Keratinocyte (primary cell): ENCODE results near the gene CDH13. TPM values are rescaled to one million over a fixed set of nuclear protein-coding genes. Genes with fewer than 3 reads are reported as not detected.

Experiments used
- DNase-seq: peaks from one replicate; pipeline ENCODE4 v3.0.0-alpha.2; 2011; ENCODE audit warnings: low read depth, missing footprints, low spot score
- FAIRE-seq: peaks from 2 replicates; lab custom pipeline; 2011; peaks lifted over from hg19 to GRCh38; lab: Jason Lieb, UNC
- H2AFZ ChIP-seq: 2 replicates; pipeline ENCODE4 v1.6.0; 2012; ENCODE audit warnings: low read length, control low read depth, inconsistent platforms; ENCODE audit not compliant: control insufficient read depth
- H3K27ac ChIP-seq: 2 replicates; pipeline ENCODE4 v1.5.1; 2011; ENCODE audit warnings: low read length; ENCODE audit not compliant: control insufficient read depth, insufficient read depth
- H3K27me3 ChIP-seq: 3 replicates; pipeline ENCODE4 v1.6.0; 2011; ENCODE audit warnings: low read length; ENCODE audit not compliant: control insufficient read depth, insufficient read depth; ENCODE audit errors: extremely low read depth
- H3K36me3 ChIP-seq, 2 experiments: 2 replicates in 1 of 2; 3 replicates in 1 of 2; pipeline ENCODE4 v1.5.1; 2011; ENCODE audit warnings: low read length in 2 of 2, mild to moderate bottlenecking in 1 of 2; ENCODE audit not compliant: control insufficient read depth in 2 of 2, insufficient read depth in 2 of 2; ENCODE audit errors: extremely low read depth in 1 of 2
- H3K4me1 ChIP-seq: 3 replicates; pipeline ENCODE4 v1.5.1; 2011; ENCODE audit warnings: low read length; ENCODE audit not compliant: control insufficient read depth, insufficient read depth; ENCODE audit errors: extremely low read depth
- H3K4me2 ChIP-seq: 3 replicates; pipeline ENCODE4 v1.6.0; 2011; ENCODE audit warnings: low read depth, low read length; ENCODE audit not compliant: control insufficient read depth, insufficient read depth; ENCODE audit errors: extremely low read depth
- H3K4me3 ChIP-seq, 3 experiments: fragments of 200-600 bp in 1 of 3; sonication (generic) in 1 of 3; 2 replicates in 2 of 3; 3 replicates in 1 of 3; pipeline ENCODE4 v1.5.1; 2011 to 2016; ENCODE audit warnings: low read length in 3 of 3, mild to moderate bottlenecking in 3 of 3, control low read depth in 2 of 3, inconsistent platforms in 1 of 3, low read depth in 1 of 3, mixed read lengths in 1 of 3, mixed run types in 1 of 3, moderate library complexity in 1 of 3; ENCODE audit not compliant: control insufficient read depth in 2 of 3, insufficient read depth in 2 of 3; ENCODE audit errors: extremely low read depth in 1 of 3
- H3K79me2 ChIP-seq: 2 replicates; pipeline ENCODE4 v1.6.0; 2012; ENCODE audit warnings: low read length; ENCODE audit not compliant: control insufficient read depth, insufficient read depth
- H3K9ac ChIP-seq: 3 replicates; pipeline ENCODE4 v1.6.0; 2011; ENCODE audit warnings: low read length; ENCODE audit not compliant: control insufficient read depth, insufficient read depth; ENCODE audit errors: extremely low read depth
- H3K9me1 ChIP-seq: 3 replicates; pipeline ENCODE4 v1.6.0; 2011; ENCODE audit warnings: low read length; ENCODE audit not compliant: control insufficient read depth, insufficient read depth; ENCODE audit errors: extremely low read depth
- H3K9me3 ChIP-seq: 2 replicates; pipeline ENCODE4 v1.5.1; 2012; ENCODE audit warnings: low read depth, low read length; ENCODE audit not compliant: control insufficient read depth
- H4K20me1 ChIP-seq: 3 replicates; pipeline ENCODE4 v1.6.0; 2011; ENCODE audit warnings: low read length; ENCODE audit not compliant: control insufficient read depth, insufficient read depth; ENCODE audit errors: extremely low read depth
- EZH2 ChIP-seq: IDR thresholded peaks from one replicate; pipeline ENCODE4 v1.6.1; 2012; ENCODE audit warnings: inconsistent platforms, mild to moderate bottlenecking, low read length, moderate library complexity
- dilution Hi-C: fragments of 300-500 bp; cut with MboI; formaldehyde crosslinking; loops from one replicate; pipeline ENCODE4 v1.7.0; 2020; ENCODE audit warnings: low sequenced_read_pairs; ENCODE audit not compliant: extremely low pct_ligation_motif_present
- polyA plus RNA-seq, 5 experiments: library from polyadenylated mRNA; depleted of rRNA in 3 of 5; stranded (reverse) in 3 of 5; stranded (forward) in 1 of 5; unstranded in 1 of 5; fragments of >200 nt; gene quantifications; 1 replicate in 1 of 5; 2 replicates in 3 of 5; 3 replicates in 1 of 5; pipeline versions ENCODE4 v1.2.1 to v1.2.3, GENCODE V29; 2011 to 2012; ENCODE audit warnings: missing spikeins in 2 of 5, low read depth in 1 of 5, low replicate concordance in 1 of 5
- TF ChIP-seq, protein P1 (sequence below), 3 experiments: IDR thresholded peaks in 1 of 3; conservative IDR thresholded peaks in 1 of 3; optimal IDR thresholded peaks in 1 of 3; 2 replicates in 2 of 3; 3 replicates in 1 of 3; pipeline versions ENCODE3 to v1.5.1; 2011; ENCODE audit warnings: low read length in 3 of 3, mild to moderate bottlenecking in 3 of 3, moderate library complexity in 2 of 3, control low read depth in 1 of 3, inconsistent platforms in 1 of 3; ENCODE audit not compliant: insufficient read depth in 2 of 3; ENCODE audit errors: extremely low read depth in 1 of 3

The CDH13 gene
- polyA plus RNA-seq, 1 donor (not counting 4 experiments of a cell fraction or from before 2014, with no cell fraction given), result 111 TPM

DNA sequence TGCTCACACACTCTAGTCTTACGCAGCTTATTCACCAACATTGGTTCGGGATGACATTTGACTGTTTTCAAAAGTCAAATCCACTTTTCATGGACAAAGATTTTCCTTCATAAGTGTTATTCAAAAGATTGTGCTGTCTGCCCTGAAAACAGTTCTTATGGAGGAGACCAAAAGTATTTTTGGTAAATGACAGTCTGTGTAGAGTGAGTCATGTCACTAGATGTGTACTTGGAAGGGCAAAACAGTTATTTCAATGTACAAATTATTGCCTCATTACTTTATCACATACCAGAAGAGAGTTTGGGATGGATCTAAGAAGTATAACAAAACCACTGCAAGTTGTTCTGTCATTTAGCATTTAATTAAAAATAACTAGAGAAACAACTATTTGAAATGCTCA lies 265.6 kb downstream of the CDH13 start:
- dilution Hi-C loops, result no loop called here

DNA sequence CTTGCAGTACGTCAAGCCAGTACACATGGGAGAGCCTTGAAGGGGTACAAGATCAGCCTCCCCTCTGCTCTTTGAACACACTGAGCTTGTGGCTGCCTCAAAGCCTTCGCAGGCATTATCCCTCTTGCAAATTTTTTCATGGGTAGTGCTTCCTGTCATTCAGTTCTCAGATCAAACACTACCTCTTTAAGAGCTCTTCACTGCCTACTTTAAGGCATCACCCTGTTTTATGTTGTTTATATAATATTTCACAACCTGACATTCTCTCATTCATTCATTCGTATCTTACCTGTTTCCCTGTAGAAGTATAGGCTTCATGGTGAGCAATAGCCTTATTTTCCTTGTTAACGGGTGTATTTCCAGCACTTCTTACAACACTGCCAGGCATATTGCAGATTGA lies 269.1 kb downstream of the CDH13 start:
- Histone ChIP-seq H3K27ac (no peak overlapping the region), H3K27me3 (no peaks in the 10 kb centered on the region), H3K9me1 (no peaks in the 10 kb centered on the region), H3K4me3 (no peak overlapping the region), H4K20me1 (peaks cover 3% of the 10 kb centered on the region), H3K36me3 (no peaks in the 10 kb centered on the region), H3K9me3 (no peaks in the 10 kb centered on the region), H3K4me1 (no peaks in the 10 kb centered on the region), H3K9ac (no peak overlapping the region), H3K79me2 (peaks cover 2% of the 10 kb centered on the region), H2AFZ (no peak overlapping the region), H3K4me2 (no peak overlapping the region)
- DNase-seq (no peak), FAIRE-seq (no peak)
- dilution Hi-C loops, result no loop called here
- TF ChIP-seq, protein P1, sequence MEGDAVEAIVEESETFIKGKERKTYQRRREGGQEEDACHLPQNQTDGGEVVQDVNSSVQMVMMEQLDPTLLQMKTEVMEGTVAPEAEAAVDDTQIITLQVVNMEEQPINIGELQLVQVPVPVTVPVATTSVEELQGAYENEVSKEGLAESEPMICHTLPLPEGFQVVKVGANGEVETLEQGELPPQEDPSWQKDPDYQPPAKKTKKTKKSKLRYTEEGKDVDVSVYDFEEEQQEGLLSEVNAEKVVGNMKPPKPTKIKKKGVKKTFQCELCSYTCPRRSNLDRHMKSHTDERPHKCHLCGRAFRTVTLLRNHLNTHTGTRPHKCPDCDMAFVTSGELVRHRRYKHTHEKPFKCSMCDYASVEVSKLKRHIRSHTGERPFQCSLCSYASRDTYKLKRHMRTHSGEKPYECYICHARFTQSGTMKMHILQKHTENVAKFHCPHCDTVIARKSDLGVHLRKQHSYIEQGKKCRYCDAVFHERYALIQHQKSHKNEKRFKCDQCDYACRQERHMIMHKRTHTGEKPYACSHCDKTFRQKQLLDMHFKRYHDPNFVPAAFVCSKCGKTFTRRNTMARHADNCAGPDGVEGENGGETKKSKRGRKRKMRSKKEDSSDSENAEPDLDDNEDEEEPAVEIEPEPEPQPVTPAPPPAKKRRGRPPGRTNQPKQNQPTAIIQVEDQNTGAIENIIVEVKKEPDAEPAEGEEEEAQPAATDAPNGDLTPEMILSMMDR (optimal IDR thresholded peaks at IDR 0.05 in 1 of 3, IDR thresholded peaks at IDR 0.05 in 1 of 3, conservative IDR thresholded peaks at IDR 0.05 in 1 of 3; ENCODE audit: extremely low read depth in 1 of 3, insufficient read depth in 2 of 3, low read length in 3 of 3), result no peak
- TF ChIP-seq EZH2, result no peak

More for the DNA sequence above, 265.6 kb downstream of the CDH13 start:
- Histone ChIP-seq H3K4me2 (no peak overlapping the region), H3K79me2 (peaks cover 3% of the 10 kb centered on the region), H3K9me1 (no peaks in the 10 kb centered on the region), H3K4me1 (no peaks in the 10 kb centered on the region), H4K20me1 (peaks cover 3% of the 10 kb centered on the region), H3K4me3 (no peak overlapping the region), H3K27ac (no peak overlapping the region), H3K9ac (no peak overlapping the region), H2AFZ (no peak overlapping the region), H3K36me3 (no peaks in the 10 kb centered on the region), H3K27me3 (no peaks in the 10 kb centered on the region), H3K9me3 (no peaks in the 10 kb centered on the region)
- DNase-seq (no peak), FAIRE-seq (no peak)
- no peak for TF ChIP-seq EZH2
- TF ChIP-seq, protein P1 (optimal IDR thresholded peaks at IDR 0.05 in 1 of 3, IDR thresholded peaks at IDR 0.05 in 1 of 3, conservative IDR thresholded peaks at IDR 0.05 in 1 of 3; ENCODE audit: extremely low read depth in 1 of 3, insufficient read depth in 2 of 3, low read length in 3 of 3), result no peak
